HCT116 (cell line): ENCODE data around the gene KCNA3. TPM values are rescaled to one million over a fixed set of nuclear protein-coding genes. Genes with fewer than 3 reads are reported as not detected.

Experiments
- ATAC-seq: fragments of 200-7000 bp; cut with Tn5 transposase; 2 replicates; pipeline ENCODE4 v1.9.1; 2020; ENCODE audit warnings: mild to moderate bottlenecking, moderate library complexity
- BruUV-seq: library from RNA; stranded (reverse); fragments of 400-500 nt; replicated peaks from 2 replicates; lab custom pipeline; 2021; lab: Mats Ljungman, UMichigan
- CTCF ChIA-PET: fragments of 300-600 bp; sonication (Branson Sonifier 250); formaldehyde crosslinking; loops from one replicate; lab custom pipeline; 2021; ENCODE audit warnings: antibody characterized with exemption; lab: Charles Lee
- POLR2A ChIA-PET: fragments of 300-600, 350-600 bp; sonication (Branson Sonifier 250); formaldehyde crosslinking; loops from one replicate; lab custom pipeline; 2021; ENCODE audit warnings: antibody characterized with exemption; lab: Charles Lee
- RAD21 ChIA-PET, 2 experiments: fragments of 300-600 bp; sonication (Branson Sonifier 250); formaldehyde crosslinking; loops; one replicate each; lab custom pipeline; 2023; ENCODE audit warnings: low total read pairs in 2 of 2; ENCODE audit not compliant: uncharacterized antibody in 2 of 2, unreplicated experiment in 2 of 2, low non-redundant PET in 1 of 2; lab: Charles Lee
- DNase-seq: peaks from one replicate; pipeline ENCODE4 v3.0.0-alpha.2; 2010; ENCODE audit warnings: low read depth, low spot score
- H2AFZ ChIP-seq: fragments of 200-600 bp; shearing (Covaris generic), sonication (generic); 2 replicates; pipeline ENCODE4 v1.6.1; 2017; ENCODE audit warnings: low read depth, mixed run types, mixed read lengths, antibody characterized with exemption, low read length; ENCODE audit not compliant: poor library complexity, severe bottlenecking
- H3K27ac ChIP-seq: 2 replicates; pipeline ENCODE4 v1.5.1; 2012; ENCODE audit warnings: low read depth, low read length
- H3K27me3 ChIP-seq: fragments of 200-600 bp; sonication (generic); 2 replicates; pipeline ENCODE4 v1.6.1; 2016; ENCODE audit warnings: mixed run types, low read length, mixed read lengths; ENCODE audit not compliant: insufficient read depth
- H3K36me3 ChIP-seq, 2 experiments: fragments of 200-500 bp in 1 of 2; fragments of 200-600 bp in 1 of 2; sonication (Bioruptor generic) in 1 of 2; sonication (generic) in 1 of 2; 2 replicates each; pipeline versions ENCODE4 v1.5.1 to v1.6.1; 2014 to 2016; ENCODE audit warnings: low read length in 2 of 2, inconsistent platforms in 1 of 2, mixed read lengths in 1 of 2, mixed run types in 1 of 2; ENCODE audit not compliant: insufficient read depth in 2 of 2, control insufficient read depth in 1 of 2
- H3K4me1 ChIP-seq, 2 experiments: fragments of 200-600 bp in 1 of 2; sonication (generic) in 1 of 2; 2 replicates each; pipeline versions ENCODE4 v1.5.1 to v1.6.1; 2012 to 2017; ENCODE audit warnings: low read length in 2 of 2, inconsistent platforms in 1 of 2, mild to moderate bottlenecking in 1 of 2, mixed read lengths in 1 of 2, mixed run types in 1 of 2, moderate library complexity in 1 of 2; ENCODE audit not compliant: insufficient read depth in 2 of 2, control insufficient read depth in 1 of 2
- H3K4me2 ChIP-seq: fragments of 200-600 bp; sonication (generic); 2 replicates; pipeline ENCODE4 v1.6.1; 2017; ENCODE audit warnings: mixed run types, low read length, mixed read lengths
- H3K4me3 ChIP-seq, 2 experiments: fragments of 200-600 bp in 1 of 2; sonication (generic) in 1 of 2; replicated peaks in 1 of 2; 2 replicates each; pipeline ENCODE4 v1.5.1; 2011 to 2016; ENCODE audit warnings: low read length in 2 of 2, control low read depth in 1 of 2, low read depth in 1 of 2, mild to moderate bottlenecking in 1 of 2, mixed read lengths in 1 of 2, mixed run types in 1 of 2
- H3K79me2 ChIP-seq: fragments of 200-600 bp; sonication (generic); 2 replicates; pipeline ENCODE4 v1.6.1; 2017; ENCODE audit warnings: mild to moderate bottlenecking, mixed run types, low read length, moderate library complexity, mixed read lengths; ENCODE audit not compliant: insufficient read depth
- H3K9ac ChIP-seq: fragments of 200-600 bp; sonication (generic); 2 replicates; pipeline ENCODE4 v1.6.1; 2016; ENCODE audit warnings: low read length, mixed read lengths
- H3K9me2 ChIP-seq: fragments of 200-600 bp; sonication (generic), shearing (Covaris generic); 2 replicates; pipeline ENCODE4 v1.6.1; 2017; ENCODE audit warnings: mixed run types, mild to moderate bottlenecking, moderate library complexity; ENCODE audit not compliant: insufficient read depth
- H3K9me3 ChIP-seq, 2 experiments: fragments of 200-500 bp in 1 of 2; fragments of 200-600 bp in 1 of 2; sonication (Bioruptor generic) in 1 of 2; sonication (generic) in 1 of 2; 2 replicates each; pipeline ENCODE4 v1.6.1; 2014 to 2017; ENCODE audit warnings: low read length in 2 of 2, mixed read lengths in 2 of 2, inconsistent platforms in 1 of 2, low read depth in 1 of 2, mild to moderate bottlenecking in 1 of 2, mixed run types in 1 of 2, moderate library complexity in 1 of 2; ENCODE audit not compliant: control insufficient read depth in 1 of 2, insufficient read depth in 1 of 2
- H4K20me1 ChIP-seq: fragments of 200-600 bp; sonication (generic), shearing (Covaris generic); 2 replicates; pipeline ENCODE4 v1.6.1; 2017; ENCODE audit warnings: mixed run types, mild to moderate bottlenecking, moderate library complexity; ENCODE audit not compliant: insufficient read depth
- CEBPB ChIP-seq: IDR thresholded peaks from 2 replicates; pipeline ENCODE4 v1.6.1; 2012; ENCODE audit warnings: low read depth
- ELF1 ChIP-seq: IDR thresholded peaks from 2 replicates; pipeline ENCODE4 v1.6.1; 2012; ENCODE audit warnings: low read depth, borderline replicate concordance
- EZH2phosphoT487 ChIP-seq: fragments of 200-600 bp; IDR thresholded peaks from 2 replicates; pipeline ENCODE4 v1.6.1; 2018; ENCODE audit warnings: antibody characterized with exemption, borderline replicate concordance
- FOSL1 ChIP-seq: IDR thresholded peaks from 2 replicates; pipeline ENCODE4 v1.6.1; 2012; ENCODE audit warnings: low read depth
- JUND ChIP-seq: IDR thresholded peaks from 2 replicates; pipeline ENCODE4 v1.6.1; 2012
- POLR2A ChIP-seq: IDR thresholded peaks from 2 replicates; pipeline ENCODE4 v1.7.0; 2011; ENCODE audit warnings: borderline replicate concordance; ENCODE audit not compliant: insufficient read depth, insufficient read length; ENCODE audit errors: extremely low read depth
- POLR2AphosphoS5 ChIP-seq: IDR thresholded peaks from 2 replicates; pipeline ENCODE4 v1.6.1; 2011; ENCODE audit warnings: mild to moderate bottlenecking, low read depth, low read length, moderate library complexity
- RAD21 ChIP-seq: IDR thresholded peaks from 2 replicates; pipeline ENCODE4 v1.6.1; 2012; ENCODE audit warnings: low read depth, mild to moderate bottlenecking
- SIN3A ChIP-seq: IDR thresholded peaks from 2 replicates; pipeline ENCODE4 v1.6.1; 2012; ENCODE audit warnings: low read depth
- SP1 ChIP-seq: IDR thresholded peaks from 2 replicates; pipeline ENCODE4 v1.6.1; 2012; ENCODE audit warnings: low read depth
- ZFX ChIP-seq: fragments of 450-650 bp; IDR thresholded peaks from 2 replicates; pipeline ENCODE4 v1.6.1; 2017
- intact Hi-C: fragments of 100-400 bp; cut with micrococcal nuclease; formaldehyde crosslinking; loops from 2 replicates; pipeline ENCODE4 v1.10.0; 2022
- total RNA-seq: library from RNA; stranded (reverse); gene quantifications from one replicate; pipeline ENCODE4 v1.2.1, GENCODE V29; 2021; ENCODE audit not compliant: unreplicated experiment
- TF ChIP-seq, protein P1 (sequence below), 3 experiments: fragments of 200-600 bp in 1 of 3; sonication (generic) in 1 of 3; IDR thresholded peaks in 2 of 3; conservative IDR thresholded peaks in 1 of 3; 2 replicates each; pipeline ENCODE4 v1.5.1; 2012 to 2017; ENCODE audit warnings: low read depth in 2 of 3, low read length in 2 of 3, antibody characterized with exemption in 1 of 3, borderline replicate concordance in 1 of 3, control low read depth in 1 of 3, mild to moderate bottlenecking in 1 of 3, mixed read lengths in 1 of 3, mixed run types in 1 of 3, moderate library complexity in 1 of 3; ENCODE audit not compliant: insufficient read depth in 1 of 3
- TF ChIP-seq, protein P2 (sequence below): IDR thresholded peaks from 2 replicates; pipeline ENCODE4 v1.6.1; 2012; ENCODE audit warnings: low read depth
- TF ChIP-seq, protein P3 (sequence below): IDR thresholded peaks from 2 replicates; pipeline ENCODE4 v1.6.1; 2012
- TF ChIP-seq, protein P4 (sequence below): IDR thresholded peaks from 2 replicates; pipeline ENCODE4 v1.6.1; 2011; ENCODE audit warnings: mild to moderate bottlenecking, low read length, moderate library complexity; ENCODE audit not compliant: insufficient replicate concordance; ENCODE audit errors: extremely low read depth
- TF ChIP-seq, protein P5 (sequence below): IDR thresholded peaks from 2 replicates; pipeline ENCODE4 v1.6.1; 2012

KCNA3 gene
- total RNA-seq, 1 experiment from 2014 or later: 0.07 TPM

DNA sequence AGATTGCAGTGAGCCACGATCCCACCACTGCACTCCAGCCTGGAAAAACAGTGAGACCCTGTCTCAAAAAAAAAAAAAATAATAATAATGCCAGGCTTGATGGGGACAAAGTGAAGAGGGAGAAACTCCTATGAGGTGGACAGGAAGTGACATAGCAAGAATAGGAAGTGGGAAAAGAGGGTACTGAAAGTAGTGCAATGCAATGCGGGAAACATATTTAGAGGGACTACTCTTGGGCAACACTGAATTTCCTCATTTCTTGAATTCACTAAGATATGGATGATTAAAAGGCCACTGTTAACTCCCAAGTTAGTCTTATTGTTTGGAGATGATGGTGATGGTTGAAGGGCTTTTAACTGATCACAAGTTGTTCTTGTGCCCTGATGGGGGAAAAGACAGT is 47.0 kb downstream of the KCNA3 start:
- intact Hi-C loops: no loop called here
- DNase-seq (no peak), ATAC-seq (no peak)
- Histone ChIP-seq H3K9ac (no peak overlapping the region), H3K79me2 (no peaks in the 10 kb centered on the region), H4K20me1 (no peaks in the 10 kb centered on the region), H3K27ac (no peak overlapping the region), H3K9me2 (no peaks in the 10 kb centered on the region), H3K4me2 (no peak overlapping the region), H3K4me3 (no peak overlapping the region), H2AFZ (no peak overlapping the region), H3K4me1 (0 out of 4 replicates have a peak, but pooled peaks cover 0 to 3% of the 10 kb centered on the region in 2 experiments), H3K27me3 (0 out of 2 replicates have a peak, but pooled peaks cover 5% of the 10 kb centered on the region), H3K36me3 (no peaks in the 10 kb centered on the region), H3K9me3 (no peaks in the 10 kb centered on the region)
- CTCF ChIA-PET: no interaction called here
- BruUV-seq: no TSS peak
- TF ChIP-seq EZH2phosphoT487: no peak
- TF ChIP-seq POLR2AphosphoS5: no peak
- TF ChIP-seq, protein P1, sequence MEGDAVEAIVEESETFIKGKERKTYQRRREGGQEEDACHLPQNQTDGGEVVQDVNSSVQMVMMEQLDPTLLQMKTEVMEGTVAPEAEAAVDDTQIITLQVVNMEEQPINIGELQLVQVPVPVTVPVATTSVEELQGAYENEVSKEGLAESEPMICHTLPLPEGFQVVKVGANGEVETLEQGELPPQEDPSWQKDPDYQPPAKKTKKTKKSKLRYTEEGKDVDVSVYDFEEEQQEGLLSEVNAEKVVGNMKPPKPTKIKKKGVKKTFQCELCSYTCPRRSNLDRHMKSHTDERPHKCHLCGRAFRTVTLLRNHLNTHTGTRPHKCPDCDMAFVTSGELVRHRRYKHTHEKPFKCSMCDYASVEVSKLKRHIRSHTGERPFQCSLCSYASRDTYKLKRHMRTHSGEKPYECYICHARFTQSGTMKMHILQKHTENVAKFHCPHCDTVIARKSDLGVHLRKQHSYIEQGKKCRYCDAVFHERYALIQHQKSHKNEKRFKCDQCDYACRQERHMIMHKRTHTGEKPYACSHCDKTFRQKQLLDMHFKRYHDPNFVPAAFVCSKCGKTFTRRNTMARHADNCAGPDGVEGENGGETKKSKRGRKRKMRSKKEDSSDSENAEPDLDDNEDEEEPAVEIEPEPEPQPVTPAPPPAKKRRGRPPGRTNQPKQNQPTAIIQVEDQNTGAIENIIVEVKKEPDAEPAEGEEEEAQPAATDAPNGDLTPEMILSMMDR (IDR thresholded peaks at IDR 0.05 in 2 of 3, conservative IDR thresholded peaks at IDR 0.05 in 1 of 3; ENCODE audit: borderline replicate concordance in 1 of 3, insufficient read depth in 1 of 3, low read depth in 2 of 3, low read length in 2 of 3): no peak
- TF ChIP-seq ZFX: no peak
- no peak for TF ChIP-seq FOSL1
- TF ChIP-seq POLR2A: no peak
- TF ChIP-seq SIN3A: no peak
- TF ChIP-seq CEBPB: no peak
- TF ChIP-seq JUND: no peak
- TF ChIP-seq, protein P2, sequence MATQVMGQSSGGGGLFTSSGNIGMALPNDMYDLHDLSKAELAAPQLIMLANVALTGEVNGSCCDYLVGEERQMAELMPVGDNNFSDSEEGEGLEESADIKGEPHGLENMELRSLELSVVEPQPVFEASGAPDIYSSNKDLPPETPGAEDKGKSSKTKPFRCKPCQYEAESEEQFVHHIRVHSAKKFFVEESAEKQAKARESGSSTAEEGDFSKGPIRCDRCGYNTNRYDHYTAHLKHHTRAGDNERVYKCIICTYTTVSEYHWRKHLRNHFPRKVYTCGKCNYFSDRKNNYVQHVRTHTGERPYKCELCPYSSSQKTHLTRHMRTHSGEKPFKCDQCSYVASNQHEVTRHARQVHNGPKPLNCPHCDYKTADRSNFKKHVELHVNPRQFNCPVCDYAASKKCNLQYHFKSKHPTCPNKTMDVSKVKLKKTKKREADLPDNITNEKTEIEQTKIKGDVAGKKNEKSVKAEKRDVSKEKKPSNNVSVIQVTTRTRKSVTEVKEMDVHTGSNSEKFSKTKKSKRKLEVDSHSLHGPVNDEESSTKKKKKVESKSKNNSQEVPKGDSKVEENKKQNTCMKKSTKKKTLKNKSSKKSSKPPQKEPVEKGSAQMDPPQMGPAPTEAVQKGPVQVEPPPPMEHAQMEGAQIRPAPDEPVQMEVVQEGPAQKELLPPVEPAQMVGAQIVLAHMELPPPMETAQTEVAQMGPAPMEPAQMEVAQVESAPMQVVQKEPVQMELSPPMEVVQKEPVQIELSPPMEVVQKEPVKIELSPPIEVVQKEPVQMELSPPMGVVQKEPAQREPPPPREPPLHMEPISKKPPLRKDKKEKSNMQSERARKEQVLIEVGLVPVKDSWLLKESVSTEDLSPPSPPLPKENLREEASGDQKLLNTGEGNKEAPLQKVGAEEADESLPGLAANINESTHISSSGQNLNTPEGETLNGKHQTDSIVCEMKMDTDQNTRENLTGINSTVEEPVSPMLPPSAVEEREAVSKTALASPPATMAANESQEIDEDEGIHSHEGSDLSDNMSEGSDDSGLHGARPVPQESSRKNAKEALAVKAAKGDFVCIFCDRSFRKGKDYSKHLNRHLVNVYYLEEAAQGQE: no peak
- TF ChIP-seq, protein P3, sequence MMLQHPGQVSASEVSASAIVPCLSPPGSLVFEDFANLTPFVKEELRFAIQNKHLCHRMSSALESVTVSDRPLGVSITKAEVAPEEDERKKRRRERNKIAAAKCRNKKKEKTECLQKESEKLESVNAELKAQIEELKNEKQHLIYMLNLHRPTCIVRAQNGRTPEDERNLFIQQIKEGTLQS: no peak
- no peak for TF ChIP-seq ELF1
- TF ChIP-seq, protein P4, sequence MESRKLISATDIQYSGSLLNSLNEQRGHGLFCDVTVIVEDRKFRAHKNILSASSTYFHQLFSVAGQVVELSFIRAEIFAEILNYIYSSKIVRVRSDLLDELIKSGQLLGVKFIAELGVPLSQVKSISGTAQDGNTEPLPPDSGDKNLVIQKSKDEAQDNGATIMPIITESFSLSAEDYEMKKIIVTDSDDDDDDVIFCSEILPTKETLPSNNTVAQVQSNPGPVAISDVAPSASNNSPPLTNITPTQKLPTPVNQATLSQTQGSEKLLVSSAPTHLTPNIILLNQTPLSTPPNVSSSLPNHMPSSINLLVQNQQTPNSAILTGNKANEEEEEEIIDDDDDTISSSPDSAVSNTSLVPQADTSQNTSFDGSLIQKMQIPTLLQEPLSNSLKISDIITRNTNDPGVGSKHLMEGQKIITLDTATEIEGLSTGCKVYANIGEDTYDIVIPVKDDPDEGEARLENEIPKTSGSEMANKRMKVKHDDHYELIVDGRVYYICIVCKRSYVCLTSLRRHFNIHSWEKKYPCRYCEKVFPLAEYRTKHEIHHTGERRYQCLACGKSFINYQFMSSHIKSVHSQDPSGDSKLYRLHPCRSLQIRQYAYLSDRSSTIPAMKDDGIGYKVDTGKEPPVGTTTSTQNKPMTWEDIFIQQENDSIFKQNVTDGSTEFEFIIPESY: no peak
- TF ChIP-seq RAD21: no peak
- TF ChIP-seq, protein P5, sequence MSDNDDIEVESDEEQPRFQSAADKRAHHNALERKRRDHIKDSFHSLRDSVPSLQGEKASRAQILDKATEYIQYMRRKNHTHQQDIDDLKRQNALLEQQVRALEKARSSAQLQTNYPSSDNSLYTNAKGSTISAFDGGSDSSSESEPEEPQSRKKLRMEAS: no peak
- no peak for TF ChIP-seq SP1
- RAD21 ChIA-PET: no interaction called here
- POLR2A ChIA-PET: no interaction called here
